Caco-2 (cell line): ENCODE measurements around the gene LRRC58. TPM values are rescaled to one million over a fixed set of nuclear protein-coding genes. Genes with fewer than 3 reads are reported as not detected.
A peak's percentile ranks its signal among the peaks of the same experiment; 100 is the strongest.

Source experiments
- BruUV-seq: library from RNA; stranded (reverse); fragments of 400-500 nt; replicated peaks from 2 replicates; lab custom pipeline; 2021; lab: Mats Ljungman, UMichigan
- CTCF ChIA-PET: fragments of 300-600 bp; sonication (Branson Sonifier 250); formaldehyde crosslinking; loops from one replicate; lab custom pipeline; 2022; ENCODE audit warnings: antibody characterized with exemption; lab: Charles Lee
- POLR2A ChIA-PET: fragments of 300-600 bp; sonication (Branson Sonifier 250); formaldehyde crosslinking; loops from one replicate; lab custom pipeline; 2022; ENCODE audit warnings: antibody characterized with exemption; lab: Charles Lee
- DNase-seq, 2 experiments: peaks; one replicate each; pipeline versions ENCODE4 v3.0.0 to v3.0.0-alpha.2; 2020 to 2022
- H3K27me3 ChIP-seq: replicated peaks from 2 replicates; pipeline ENCODE4 v1.6.0; 2011; ENCODE audit warnings: low read length; ENCODE audit not compliant: control insufficient read depth, insufficient read depth
- H3K36me3 ChIP-seq: 2 replicates; pipeline ENCODE4 v1.5.1; 2011; ENCODE audit warnings: low read length; ENCODE audit not compliant: control insufficient read depth, insufficient read depth
- H3K4me1 ChIP-seq: fragments of 250-450 bp; sonication (Bioruptor Pico); 2 replicates; pipeline ENCODE4 v1.5.1; 2020; ENCODE audit warnings: mild to moderate bottlenecking
- H3K4me3 ChIP-seq: 2 replicates; pipeline ENCODE4 v1.5.1; 2011; ENCODE audit warnings: low read depth, mild to moderate bottlenecking, control low read depth, low read length
- H3K9me3 ChIP-seq: fragments of 250-450 bp; sonication (Bioruptor Pico); 2 replicates; pipeline ENCODE4 v1.5.1; 2020; ENCODE audit warnings: mild to moderate bottlenecking, moderate library complexity
- H3K27ac Mint-ChIP-seq: one replicate; pipeline ENCODE4 v1.8.0; 2022; ENCODE audit warnings: mixed read lengths; ENCODE audit not compliant: unreplicated experiment
- H3K27me3 Mint-ChIP-seq: one replicate; pipeline ENCODE4 v1.8.0; 2022; ENCODE audit warnings: mixed read lengths; ENCODE audit not compliant: insufficient read depth, unreplicated experiment
- H3K36me3 Mint-ChIP-seq: one replicate; pipeline ENCODE4 v1.8.0; 2022; ENCODE audit warnings: mild to moderate bottlenecking, mixed read lengths; ENCODE audit not compliant: insufficient read depth, unreplicated experiment
- H3K4me1 Mint-ChIP-seq: one replicate; pipeline ENCODE4 v1.8.0; 2022; ENCODE audit warnings: low read depth, mixed read lengths; ENCODE audit not compliant: unreplicated experiment
- H3K4me3 Mint-ChIP-seq: one replicate; pipeline ENCODE4 v1.8.0; 2022; ENCODE audit warnings: mild to moderate bottlenecking, moderate library complexity, mixed read lengths; ENCODE audit not compliant: unreplicated experiment
- H3K9me3 Mint-ChIP-seq: one replicate; pipeline ENCODE4 v1.8.0; 2022; ENCODE audit warnings: mixed read lengths; ENCODE audit not compliant: unreplicated experiment
- CTCF ChIP-seq, 2 experiments: fragments of 200-600 bp in 1 of 2; IDR thresholded peaks; 1 replicate in 1 of 2; 2 replicates in 1 of 2; pipeline versions ENCODE4 v1.5.1 to v1.8.0; 2011 to 2022; ENCODE audit warnings: antibody characterized with exemption in 1 of 2, control low read depth in 1 of 2, inconsistent platforms in 1 of 2, low read depth in 1 of 2, low read length in 1 of 2, mild to moderate bottlenecking in 1 of 2, moderate library complexity in 1 of 2; ENCODE audit not compliant: insufficient read depth in 1 of 2, severe bottlenecking in 1 of 2, unreplicated experiment in 1 of 2
- intact Hi-C: fragments of 100-400 bp; cut with micrococcal nuclease; formaldehyde crosslinking; loops from one replicate; pipeline ENCODE4 v1.10.0; 2022; ENCODE audit not compliant: unreplicated experiment
- total RNA-seq: library from RNA; stranded (reverse); gene quantifications from 2 replicates; pipeline ENCODE4 v1.2.3, GENCODE V29; 2022

The LRRC58 gene
- total RNA-seq, 1 experiment from 2014 or later: 20.5 TPM

- intact Hi-C loops: loop anchor here (1.0 to 5.0 kb wide), 3 partner anchors 67 to 105 kb away; no protein-coding TSS in a partner anchor
- CTCF ChIA-PET: interaction anchor here (0.6 to 3.4 kb wide), 2 partner anchors 68 to 457 kb away, joined by 3 to 30 read pairs; no protein-coding TSS in a partner anchor
- no peak for DNase-seq
- Mint-ChIP-seq H3K4me3 (peak overlapping the region; percentile 82), H3K27me3 (no peaks in the 10 kb centered on the region), H3K27ac (peak overlapping the region; percentile 87), H3K36me3 (peaks cover 7% of the 10 kb centered on the region), H3K4me1 (peaks cover 21% of the 10 kb centered on the region), H3K9me3 (no peaks in the 10 kb centered on the region)
- Histone ChIP-seq H3K27me3 (no peaks in the 10 kb centered on the region; the same call in 1 of the 2 replicates), H3K9me3 (no peaks in the 10 kb centered on the region), H3K4me1 (peaks cover 8% of the 10 kb centered on the region), H3K4me3 (peak overlapping the region; percentile 94), H3K36me3 (no peaks in the 10 kb centered on the region)
- TF ChIP-seq CTCF (IDR thresholded peaks at IDR 0.05; ENCODE audit: insufficient read depth in 1 of 2, low read depth in 1 of 2, low read length in 1 of 2, severe bottlenecking in 1 of 2, unreplicated experiment in 1 of 2): no peak
- no TSS peak for BruUV-seq
- POLR2A ChIA-PET: interaction anchor here (1.3 kb wide), 1 partner anchor 246 kb away, joined by 4 read pairs; the partner anchor contains the start of gene NDUFB4
These were observed 636 bp upstream of the LRRC58 start for GRCh38 chr3:120349855-120350125.

GRCh38 chr3:120348065-120348990, 826 bp downstream of the LRRC58 start:
- Histone ChIP-seq H3K9me3 (no peaks in the 10 kb centered on the region), H3K36me3 (no peaks in the 10 kb centered on the region), H3K4me3 (peak overlapping the region; percentile 94), H3K4me1 (peaks cover 8% of the 10 kb centered on the region), H3K27me3 (no peaks in the 10 kb centered on the region)
- POLR2A ChIA-PET: interaction anchor here (0.5 to 1.5 kb wide), 5 partner anchors 12 to 253 kb away, joined by 4 to 13 read pairs (median 6); partner anchors contain the start of gene NDUFB4
- no peak for DNase-seq
- Mint-ChIP-seq H3K36me3 (peaks cover 7% of the 10 kb centered on the region), H3K4me1 (peaks cover 21% of the 10 kb centered on the region), H3K27me3 (no peaks in the 10 kb centered on the region), H3K4me3 (peak overlapping the region; percentile 82), H3K9me3 (no peaks in the 10 kb centered on the region), H3K27ac (peak overlapping the region; percentile 34)
- intact Hi-C loops: loop anchor here (5.0 kb wide), 1 partner anchor 66 kb away; no protein-coding TSS in a partner anchor
- CTCF ChIA-PET: interaction anchor here (1.7 to 3.4 kb wide), 2 partner anchors 70 to 104 kb away, joined by 6 to 30 read pairs; no protein-coding TSS in a partner anchor
- TF ChIP-seq CTCF (IDR thresholded peaks at IDR 0.05; ENCODE audit: insufficient read depth in 1 of 2, low read depth in 1 of 2, low read length in 1 of 2, severe bottlenecking in 1 of 2, unreplicated experiment in 1 of 2): no peak
- BruUV-seq: TSS peak; percentile 35

GRCh38 chr3:120344349-120344748, 4.8 kb downstream of the LRRC58 start:
- intact Hi-C loops: no loop called here
- CTCF ChIA-PET: no interaction called here
- DNase-seq: no peak
- peaks cover 1% of the 10 kb centered on the region; the same call in 1 of the 2 replicates for H3K36me3 ChIP-seq
- no peaks in the 10 kb centered on the region for H3K27me3 ChIP-seq
- H3K9me3 ChIP-seq: peaks cover 5% of the 10 kb centered on the region; the same call in 1 of the 2 replicates
- peaks cover 22% of the 10 kb centered on the region for H3K9me3 Mint-ChIP-seq
- H3K27me3 Mint-ChIP-seq: no peaks in the 10 kb centered on the region
- H3K27ac Mint-ChIP-seq: no peak overlapping the region
- H3K4me3 Mint-ChIP-seq: no peak overlapping the region
- TF ChIP-seq CTCF (IDR thresholded peaks at IDR 0.05; ENCODE audit: insufficient read depth in 1 of 2, low read depth in 1 of 2, low read length in 1 of 2, severe bottlenecking in 1 of 2, unreplicated experiment in 1 of 2): no peak
- peaks cover 21% of the 10 kb centered on the region for H3K4me1 Mint-ChIP-seq
- POLR2A ChIA-PET: interaction anchor here (0.6 kb wide), 1 partner anchor 803 kb away, joined by 3 read pairs; no protein-coding TSS in a partner anchor
- peaks cover 8% of the 10 kb centered on the region for H3K4me1 ChIP-seq
- no TSS peak for BruUV-seq
- H3K4me3 ChIP-seq: no peak overlapping the region
- peaks cover 15% of the 10 kb centered on the region for H3K36me3 Mint-ChIP-seq
